Kidney (tissue), 14 donors: Measurements from ENCODE around the gene STK11. TPM values are rescaled to one million over a fixed set of nuclear protein-coding genes. Genes with fewer than 3 reads are reported as not detected.
"Not testable (repeated sequence)": the region's sequence is repeated elsewhere in the genome, so short reads cannot be mapped to it uniquely, and the experiment has no call there.

Source experiments
- DNase-seq, 5 donors: peaks; one replicate each; pipeline ENCODE4 v3.0.0-alpha.2; 2013 to 2020
- FAIRE-seq: peaks from 2 replicates; lab custom pipeline; 2012; peaks lifted over from hg19 to GRCh38; lab: Jason Lieb, UNC
- H3K27ac ChIP-seq, 2 donors: one replicate each; pipeline ENCODE4 v1.7.0; 2013; ENCODE audit warnings: low read depth in 2 of 2, low read length in 2 of 2, inconsistent platforms in 1 of 2
- H3K27me3 ChIP-seq: one replicate; pipeline ENCODE4 v1.7.1; 2013; ENCODE audit warnings: low read length, inconsistent platforms; ENCODE audit not compliant: control insufficient read depth, insufficient read depth
- H3K36me3 ChIP-seq, 3 donors: one replicate each; pipeline versions ENCODE4 v1.7.0 to v1.7.1; 2013; ENCODE audit warnings: low read length in 3 of 3, control low read depth in 1 of 3, inconsistent platforms in 1 of 3; ENCODE audit not compliant: insufficient read depth in 3 of 3, control insufficient read depth in 2 of 3
- H3K4me1 ChIP-seq, 3 donors: one replicate each; pipeline versions ENCODE4 v1.7.0 to v1.7.1; 2013; ENCODE audit warnings: low read length in 3 of 3, inconsistent platforms in 1 of 3, low read depth in 1 of 3; ENCODE audit not compliant: control insufficient read depth in 2 of 3, insufficient read depth in 2 of 3
- H3K4me3 ChIP-seq, 3 donors: one replicate each; pipeline versions ENCODE4 v1.7.0 to v1.8.1; 2013; ENCODE audit warnings: low read length in 3 of 3, control low read depth in 1 of 3, inconsistent platforms in 1 of 3
- H3K9ac ChIP-seq, 3 donors: one replicate each; pipeline versions ENCODE4 v1.7.0 to v1.7.1; 2013; ENCODE audit warnings: low read length in 3 of 3, control low read depth in 1 of 3, inconsistent platforms in 1 of 3
- H3K9me3 ChIP-seq, 3 donors: one replicate each; pipeline versions ENCODE4 v1.7.0 to v1.7.1; 2013; ENCODE audit warnings: low read length in 3 of 3, control low read depth in 1 of 3, inconsistent platforms in 1 of 3; ENCODE audit not compliant: control insufficient read depth in 2 of 3, insufficient read depth in 1 of 3
- intact Hi-C: fragments of 100-400 bp; cut with DNase I; formaldehyde crosslinking; loops from one replicate; pipeline ENCODE4 v1.11.1; 2022
- polyA plus RNA-seq: library from polyadenylated mRNA; stranded (reverse); fragments of 350-450 nt; fragmentation: Illumina TruSeq; extraction: RNeasy Lipid Tissue Mini Kit (QIAGEN cat#74804); gene quantifications from one replicate; pipeline ENCODE4 v1.2.3, GENCODE V29; 2014; ENCODE audit warnings: low read depth, low replicate concordance; ENCODE audit not compliant: insufficient read depth
- total RNA-seq: library from RNA; stranded (reverse); fragmentation: NEBNext Ultra II Directional; extraction: Animal tissue kit (Norgen Biotek cat#: 25700); gene quantifications from one replicate; pipeline ENCODE4 v1.2.1, GENCODE V29; 2021
- TF ChIP-seq, protein P1 (sequence below): IDR thresholded peaks from 3 replicates; pipeline ENCODE4 v1.5.1; 2012; ENCODE audit warnings: mild to moderate bottlenecking, moderate library complexity, borderline replicate concordance; ENCODE audit not compliant: insufficient read depth; ENCODE audit errors: extremely low read depth
- donor health status: control.
- donor health status: control.
- donor health status: control.
- donor health status: control.
- donor health status: control.
- donor health status: DM: yes; HTN: yes; CAD: no.
- donor health status: Normal renal cell carcinoma (clear cell type).

Gene STK11
- total and polyA plus RNA-seq, 2 donors from 2014 or later = 40.7 to 57.7 TPM

DNA sequence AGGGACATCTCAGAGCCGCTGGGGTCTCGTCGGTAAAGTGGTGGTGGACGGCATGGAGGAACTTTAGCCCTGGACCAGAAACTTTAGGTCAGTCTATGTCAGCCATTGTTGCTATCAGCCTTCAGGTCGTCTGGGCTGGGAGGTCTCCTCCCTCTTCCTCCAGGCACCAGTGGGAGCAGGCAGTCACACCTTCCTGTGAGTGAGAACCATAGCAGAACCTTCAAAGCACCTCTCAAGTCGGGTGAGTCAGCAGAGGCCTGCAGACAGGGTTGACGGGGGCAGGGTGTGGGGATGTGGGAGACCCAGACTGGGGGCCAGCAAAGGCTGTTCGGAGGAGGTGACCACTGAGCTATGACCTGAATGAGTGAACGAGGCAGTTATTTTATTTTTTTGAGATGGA lies 16.2 kb upstream of the STK11 start:
- Histone ChIP-seq H3K9ac (no peak overlapping the region), H3K4me1 (no peaks in the 10 kb centered on the region), H3K9me3 (no peaks in the 10 kb centered on the region), H3K4me3 (no peak overlapping the region), H3K36me3 (no peaks in the 10 kb centered on the region), H3K27me3 (no peaks in the 10 kb centered on the region), H3K27ac (no peak overlapping the region)
- TF ChIP-seq, protein P1, sequence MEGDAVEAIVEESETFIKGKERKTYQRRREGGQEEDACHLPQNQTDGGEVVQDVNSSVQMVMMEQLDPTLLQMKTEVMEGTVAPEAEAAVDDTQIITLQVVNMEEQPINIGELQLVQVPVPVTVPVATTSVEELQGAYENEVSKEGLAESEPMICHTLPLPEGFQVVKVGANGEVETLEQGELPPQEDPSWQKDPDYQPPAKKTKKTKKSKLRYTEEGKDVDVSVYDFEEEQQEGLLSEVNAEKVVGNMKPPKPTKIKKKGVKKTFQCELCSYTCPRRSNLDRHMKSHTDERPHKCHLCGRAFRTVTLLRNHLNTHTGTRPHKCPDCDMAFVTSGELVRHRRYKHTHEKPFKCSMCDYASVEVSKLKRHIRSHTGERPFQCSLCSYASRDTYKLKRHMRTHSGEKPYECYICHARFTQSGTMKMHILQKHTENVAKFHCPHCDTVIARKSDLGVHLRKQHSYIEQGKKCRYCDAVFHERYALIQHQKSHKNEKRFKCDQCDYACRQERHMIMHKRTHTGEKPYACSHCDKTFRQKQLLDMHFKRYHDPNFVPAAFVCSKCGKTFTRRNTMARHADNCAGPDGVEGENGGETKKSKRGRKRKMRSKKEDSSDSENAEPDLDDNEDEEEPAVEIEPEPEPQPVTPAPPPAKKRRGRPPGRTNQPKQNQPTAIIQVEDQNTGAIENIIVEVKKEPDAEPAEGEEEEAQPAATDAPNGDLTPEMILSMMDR = no peak
- FAIRE-seq (no peak), DNase-seq (peak in 2 of 5 donors; percentile 30 to 84)
- intact Hi-C loops = loop anchor here (10.0 kb wide), 1 partner anchor 65 kb away; no protein-coding TSS in a partner anchor

DNA sequence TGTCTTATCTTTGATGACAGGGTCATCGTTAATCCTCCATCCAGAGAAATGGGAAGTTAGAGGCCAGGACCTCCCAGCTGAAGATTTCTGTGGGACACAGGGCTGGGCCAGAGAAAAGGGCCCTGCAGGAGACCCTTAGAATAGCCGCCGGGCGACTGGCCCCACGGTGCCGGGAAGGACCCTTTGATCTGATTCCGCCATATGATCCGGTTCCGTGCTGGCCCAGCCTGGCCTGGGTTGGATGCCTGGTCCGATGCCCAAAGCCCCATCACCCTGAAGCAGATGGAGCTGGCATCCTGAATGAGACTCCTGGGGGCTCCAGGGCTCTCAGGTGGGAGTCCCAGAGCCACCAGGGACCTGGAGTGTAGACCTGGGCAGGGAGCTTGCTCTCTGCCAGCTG lies 6.0 kb upstream of the STK11 start:
- FAIRE-seq (no peak), DNase-seq (no peak)
- H3K4me1 ChIP-seq = peaks cover 0 to 3% (median 3%) of the 10 kb centered on the region in 3 donors
- intact Hi-C loops = no loop called here
- no peak overlapping the region for H3K4me3 ChIP-seq
- H3K27me3 ChIP-seq = no peaks in the 10 kb centered on the region
- TF ChIP-seq, protein P1 = no peak
- no peak overlapping the region for H3K27ac ChIP-seq
- no peak overlapping the region for H3K9ac ChIP-seq
- no peaks in the 10 kb centered on the region for H3K36me3 ChIP-seq
- H3K9me3 ChIP-seq = no peaks in the 10 kb centered on the region

DNA sequence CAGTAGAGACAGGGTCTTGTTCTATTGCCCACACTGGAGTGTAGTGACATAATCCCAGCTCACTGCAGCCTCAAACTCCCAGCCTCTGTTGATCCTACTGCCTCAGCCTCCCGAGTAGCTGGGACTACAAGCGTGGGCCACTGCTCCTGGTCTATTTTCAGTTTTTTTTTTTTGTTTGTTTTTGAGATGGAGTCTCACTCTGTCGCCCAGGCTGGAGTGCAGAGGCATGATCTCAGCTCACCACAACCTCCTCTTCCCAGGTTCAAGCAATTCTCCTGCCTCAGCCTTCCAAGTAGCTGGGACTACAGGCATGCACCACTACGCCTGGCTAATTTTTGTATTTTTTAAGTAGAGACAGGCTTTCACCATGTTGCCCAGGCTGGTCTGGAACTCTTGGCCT lies 5.0 kb upstream of the STK11 start:
- H3K27ac ChIP-seq, DNase-seq, H3K9me3 ChIP-seq, H3K4me3 ChIP-seq, H3K36me3 ChIP-seq, FAIRE-seq, H3K9ac ChIP-seq, H3K27me3 ChIP-seq, intact Hi-C loops, H3K4me1 ChIP-seq: not testable (repeated sequence)

DNA sequence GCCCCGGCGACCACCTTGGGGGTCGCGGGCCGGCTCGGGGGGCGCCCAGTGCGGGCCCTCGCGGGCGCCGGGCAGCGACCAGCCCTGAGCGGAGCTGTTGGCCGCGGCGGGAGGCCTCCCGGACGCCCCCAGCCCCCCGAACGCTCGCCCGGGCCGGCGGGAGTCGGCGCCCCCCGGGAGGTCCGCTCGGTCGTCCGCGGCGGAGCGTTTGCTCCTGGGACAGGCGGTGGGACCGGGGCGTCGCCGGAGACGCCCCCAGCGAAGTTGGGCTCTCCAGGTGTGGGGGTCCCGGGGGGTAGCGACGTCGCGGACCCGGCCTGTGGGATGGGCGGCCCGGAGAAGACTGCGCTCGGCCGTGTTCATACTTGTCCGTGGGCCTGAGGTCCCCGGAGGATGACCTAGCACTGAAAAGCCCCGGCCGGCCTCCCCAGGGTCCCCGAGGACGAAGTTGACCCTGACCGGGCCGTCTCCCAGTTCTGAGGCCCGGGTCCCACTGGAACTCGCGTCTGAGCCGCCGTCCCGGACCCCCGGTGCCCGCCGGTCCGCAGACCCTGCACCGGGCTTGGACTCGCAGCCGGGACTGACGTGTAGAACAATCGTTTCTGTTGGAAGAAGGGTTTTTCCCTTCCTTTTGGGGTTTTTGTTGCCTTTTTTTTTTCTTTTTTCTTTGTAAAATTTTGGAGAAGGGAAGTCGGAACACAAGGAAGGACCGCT lies 729 bp downstream of the STK11 start:
- Histone ChIP-seq H3K27ac (peak overlapping the region; percentile 32 to 86), H3K4me3 (peak overlapping the region; percentile 55 to 90 (median 81))
- FAIRE-seq = no peak

More for the DNA sequence above, 729 bp downstream of the STK11 start:
- H3K9ac ChIP-seq = peak overlapping the region; percentile 29 to 90 (median 82)
- H3K27me3 ChIP-seq = no peaks in the 10 kb centered on the region
- H3K4me1 ChIP-seq = peaks cover 3 to 27% (median 4%) of the 10 kb centered on the region in 3 donors
- peak in 2 of 5 donors; percentile 57 to 81 for DNase-seq
- peaks cover 0 to 3% (median 0%) of the 10 kb centered on the region in 3 donors for H3K36me3 ChIP-seq
- TF ChIP-seq, protein P1 = no peak
- no peaks in the 10 kb centered on the region for H3K9me3 ChIP-seq
- intact Hi-C loops = no loop called here
